NCI-H2029 treated with DMSO at 0.1 percent for 48 hours (cell line): ENCODE results near the gene SUMO3.

Experiments used
- DNase-seq: peaks from one replicate; lab custom pipeline; 2025; lab: John Stamatoyannopoulos, UW

SUMO3 gene

DNA sequence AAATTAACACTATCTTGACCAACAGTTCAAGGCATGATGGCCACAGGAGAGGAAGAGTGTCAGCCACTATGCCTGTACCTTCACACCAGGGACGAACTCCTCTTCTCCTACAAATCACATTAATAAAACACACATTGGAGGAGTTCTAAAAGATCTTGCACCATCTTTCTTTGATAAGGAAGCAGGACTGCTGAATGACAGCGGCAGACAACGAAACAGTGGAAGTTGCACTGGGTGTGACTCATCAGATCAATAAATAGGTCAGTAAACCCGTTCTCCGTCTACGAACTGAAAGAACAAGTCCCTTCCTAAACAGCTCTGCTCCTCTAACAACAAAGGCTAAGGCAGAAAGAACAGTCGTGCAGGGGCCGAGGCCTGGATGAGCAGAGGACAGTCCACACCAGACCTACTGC, 39.4 kb downstream of the SUMO3 start:
- no peak for DNase-seq

DNA sequence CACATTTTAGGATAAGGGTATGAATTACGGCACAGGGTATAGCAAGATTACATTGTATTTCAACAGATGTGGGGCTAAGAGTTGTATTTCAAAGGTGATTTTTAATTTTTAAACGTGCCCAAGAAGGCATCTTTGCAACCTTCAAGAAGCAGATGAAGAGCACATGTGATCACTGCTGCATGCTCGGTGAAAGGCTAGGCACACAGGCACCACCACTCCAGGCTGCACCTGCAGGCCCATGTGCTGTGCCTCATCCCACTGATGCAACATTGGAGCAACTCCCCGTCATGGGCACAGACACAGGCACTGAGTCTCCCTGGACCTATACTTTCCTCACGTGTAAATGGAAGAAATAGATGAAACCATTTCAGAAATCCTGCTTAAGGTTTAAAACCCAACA, 39.8 kb downstream of the SUMO3 start:
- DNase-seq, result no peak

DNA sequence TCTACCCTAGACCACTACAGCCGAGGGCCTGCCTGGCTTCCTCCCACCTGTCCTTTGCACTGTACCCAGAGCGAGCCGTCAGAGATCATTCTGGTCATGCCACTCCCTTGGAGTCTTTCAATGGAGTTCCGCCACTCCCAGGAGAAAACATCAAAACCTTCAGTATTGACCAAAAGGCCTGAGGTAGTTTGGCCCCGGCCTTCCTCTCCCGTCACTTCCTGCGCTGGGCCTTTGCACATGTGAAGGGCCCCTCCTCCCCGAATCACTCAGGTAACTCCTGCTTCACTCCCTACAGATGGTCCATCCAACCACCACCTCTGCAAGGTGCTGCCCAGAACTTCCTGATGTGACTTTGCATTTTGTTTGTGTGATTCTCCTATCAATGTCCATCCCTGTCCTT, 42.9 kb downstream of the SUMO3 start:
- DNase-seq, result no peak

- DNase-seq, result peak; percentile 84
Observed at GRCh38 chr21:44773291-44773932, 44.5 kb downstream of the SUMO3 start.

GRCh38 chr21:44771896-44772525, 45.9 kb downstream of the SUMO3 start:
- DNase-seq, result no peak

DNA sequence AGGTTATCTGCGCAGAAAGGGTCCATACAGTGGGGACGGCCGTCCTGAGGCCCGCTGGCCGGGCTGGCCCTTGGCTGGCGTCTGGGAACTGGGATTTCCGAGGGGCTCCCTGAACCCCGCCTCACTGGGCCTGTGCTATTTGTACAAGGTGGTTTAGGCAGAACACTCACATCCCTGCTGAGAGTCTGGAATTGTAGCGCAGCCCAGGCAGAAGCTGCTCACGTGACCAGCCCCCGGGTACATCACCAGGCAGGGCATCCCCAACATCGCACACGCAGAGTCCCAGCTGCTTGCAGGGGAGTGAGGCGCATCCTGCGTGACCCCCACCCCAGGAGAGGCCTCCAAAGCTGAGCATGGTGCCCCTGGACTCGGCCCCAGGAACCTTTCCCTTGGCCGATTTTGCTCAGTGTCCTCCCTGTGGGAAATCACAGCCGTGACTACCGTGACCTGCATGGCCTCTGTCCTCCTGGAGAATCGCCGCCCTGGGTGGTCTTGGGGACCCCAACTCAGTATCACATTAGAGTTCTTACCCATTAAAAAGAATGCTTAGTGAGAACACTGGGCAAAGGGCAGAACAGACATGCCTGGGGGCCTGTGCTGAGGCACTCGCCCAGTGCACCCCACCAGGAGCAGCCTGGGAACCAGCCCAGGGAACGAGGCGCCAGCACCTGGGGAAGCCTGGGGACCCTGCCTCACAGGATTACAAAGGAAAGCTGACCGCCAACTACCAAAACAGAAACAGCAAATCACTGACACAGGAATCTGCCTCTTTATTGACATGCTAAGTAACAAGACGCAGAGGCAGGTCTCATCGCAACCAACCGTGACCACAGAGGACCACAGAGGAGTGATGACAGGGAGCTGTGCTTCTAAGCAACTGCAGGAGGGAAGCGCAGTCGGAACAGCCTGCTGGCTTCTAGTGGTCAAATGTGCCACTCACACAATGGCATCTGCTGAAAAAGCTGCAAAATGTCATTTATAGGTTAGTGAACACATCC, 49.7 kb downstream of the SUMO3 start:
- no peak for DNase-seq

- no peak for DNase-seq
Observed at GRCh38 chr21:44766818-44767354, 51.0 kb downstream of the SUMO3 start.

DNA sequence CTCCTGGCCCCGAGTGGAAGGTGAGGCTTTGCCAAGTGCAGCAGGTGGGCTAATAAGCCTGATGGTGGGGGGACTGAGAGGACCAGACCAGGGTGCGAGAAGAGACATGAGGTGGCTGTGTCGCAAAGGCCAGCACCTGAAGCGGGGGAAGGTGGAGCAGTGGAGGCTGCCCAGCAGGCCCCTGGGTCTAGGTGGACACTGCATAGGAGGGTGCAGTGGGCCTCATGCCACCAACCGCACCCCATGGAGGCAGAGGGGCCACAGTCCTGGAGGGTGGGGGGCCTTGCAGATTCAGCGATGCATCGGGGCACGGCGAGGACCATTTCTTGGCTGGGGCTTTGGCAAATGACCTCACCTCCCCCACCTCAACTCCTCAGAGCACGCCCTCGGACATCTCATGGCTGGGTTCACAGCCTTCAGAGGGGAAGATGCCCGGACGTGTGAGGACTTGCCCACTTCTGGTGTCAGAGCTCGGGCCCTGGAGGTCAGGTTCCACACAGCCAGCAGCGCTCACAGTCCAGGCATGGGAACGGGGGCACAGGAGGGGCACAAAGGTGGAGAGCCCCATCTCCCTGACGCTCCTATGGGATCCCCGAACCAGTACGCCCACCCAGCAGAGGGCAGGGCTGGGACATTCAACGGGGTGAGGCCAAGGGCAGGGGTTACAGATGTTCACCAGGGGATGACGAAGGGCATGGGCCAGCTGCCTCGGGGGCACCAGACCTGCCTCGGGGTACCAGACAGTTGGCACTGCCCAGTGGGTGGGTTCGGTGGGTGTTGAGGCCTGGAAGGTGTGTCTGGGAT, 51.6 kb downstream of the SUMO3 start:
- DNase-seq, result no peak

- DNase-seq, result peak; percentile 27
Observed at GRCh38 chr21:44765231-44766013, 52.4 kb downstream of the SUMO3 start.

DNA sequence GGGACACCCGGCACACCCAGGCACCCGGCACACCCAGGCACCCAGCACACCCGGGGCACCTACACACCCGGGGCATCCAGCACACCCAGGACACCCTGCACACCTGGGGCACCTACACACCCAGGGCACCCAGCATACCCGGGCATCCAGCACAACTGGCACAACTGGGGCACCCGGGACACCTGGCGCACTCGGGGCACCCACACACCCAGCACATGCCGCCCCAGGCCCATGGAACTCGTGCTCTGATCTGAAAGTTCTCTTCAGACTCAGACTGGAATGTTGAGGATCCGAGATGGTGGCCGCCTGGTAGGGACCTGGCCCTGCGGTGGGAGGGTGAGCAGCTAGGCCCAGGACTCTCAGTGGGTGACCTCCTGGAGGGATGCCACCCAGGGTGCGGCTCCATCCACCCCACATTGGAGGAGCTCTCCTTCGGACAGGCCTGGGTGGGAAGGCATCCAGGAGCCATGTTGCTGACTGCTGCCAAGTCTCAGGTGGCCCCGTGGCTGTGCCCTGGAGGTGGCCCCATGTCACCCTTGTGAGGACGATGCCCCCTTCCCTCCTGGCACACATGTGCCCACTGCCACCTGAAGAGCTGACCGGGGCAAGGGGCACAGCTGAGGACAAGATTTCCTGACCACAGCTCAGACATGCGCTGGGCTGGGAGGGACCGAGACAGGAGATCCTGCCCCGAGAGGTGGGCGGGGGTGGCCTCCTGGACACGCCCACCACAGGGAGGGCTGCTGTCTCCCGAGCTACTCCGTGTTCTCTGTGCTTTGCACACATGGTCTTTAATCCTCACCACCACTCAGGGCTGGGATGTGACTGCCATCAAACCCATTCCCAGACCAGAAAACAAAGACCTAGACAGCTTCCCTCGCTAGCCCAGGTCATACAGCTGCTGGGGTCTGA, 53.3 kb downstream of the SUMO3 start:
- no peak for DNase-seq

- no peak for DNase-seq
Observed at GRCh38 chr21:44763451-44764318, 54.2 kb downstream of the SUMO3 start.

GRCh38 chr21:44763050-44763378, 54.8 kb downstream of the SUMO3 start:
- no peak for DNase-seq

DNA sequence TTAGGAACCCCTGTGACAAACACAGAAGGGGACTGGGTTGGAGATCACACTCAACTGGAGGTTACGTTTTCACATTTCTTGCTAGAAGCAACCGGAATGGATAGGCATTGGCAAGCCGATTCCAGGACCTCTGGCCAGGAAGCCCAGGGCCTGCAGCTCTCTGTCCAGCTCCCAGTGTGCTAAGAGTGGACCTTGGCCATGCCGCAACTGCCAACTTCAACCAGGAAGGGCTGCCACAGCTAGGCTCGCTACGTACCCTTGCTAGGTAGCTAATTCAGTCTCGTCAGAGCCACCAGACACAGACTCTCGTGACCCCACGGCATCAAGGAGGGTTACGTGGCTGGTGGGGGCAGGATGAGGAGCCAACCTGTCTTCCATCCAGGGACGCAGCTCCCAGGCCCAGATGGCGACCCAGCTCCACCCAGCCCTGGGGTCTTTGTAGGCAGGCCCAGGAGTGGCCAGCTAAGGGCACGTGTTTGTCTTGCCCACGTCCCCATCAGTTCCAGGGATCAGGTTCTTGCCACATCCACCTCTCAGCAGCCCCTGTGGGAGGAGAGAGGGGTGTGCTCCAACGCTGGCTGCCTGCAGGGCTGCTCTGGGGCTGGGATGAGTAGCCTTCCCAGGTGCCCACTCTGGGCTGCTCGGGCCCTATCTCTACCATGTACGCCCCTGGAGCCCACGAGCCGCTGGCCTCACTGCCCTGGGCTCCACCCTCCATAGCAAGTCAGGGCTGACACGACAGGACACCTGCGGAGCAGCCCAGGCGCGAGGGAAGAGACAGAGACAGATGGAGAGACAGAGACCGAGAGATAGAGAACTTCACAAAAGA, 55.4 kb downstream of the SUMO3 start:
- DNase-seq, result no peak

DNA sequence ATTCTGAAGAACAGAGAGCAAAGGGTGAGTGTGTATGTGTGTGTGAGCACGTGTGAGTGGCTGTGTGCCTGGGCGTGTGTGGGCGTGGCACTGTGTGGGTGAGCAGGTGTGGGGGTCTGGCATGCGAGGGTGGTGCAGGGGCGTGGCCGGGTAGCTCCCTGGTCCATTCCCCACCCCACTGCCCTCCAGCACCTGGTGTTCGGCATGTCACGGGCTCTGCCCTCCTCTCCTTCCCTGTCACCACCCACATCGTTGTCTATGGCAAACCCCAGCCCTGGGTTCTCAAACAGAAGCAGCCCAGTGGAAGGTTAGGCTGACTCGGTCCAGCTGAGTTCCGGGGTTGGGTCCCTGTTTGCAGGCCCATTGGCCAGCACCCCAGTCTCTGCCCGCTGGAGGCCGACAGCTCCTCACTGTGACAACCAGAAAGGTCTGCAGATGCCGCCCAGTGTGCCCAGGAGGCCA, 56.1 kb downstream of the SUMO3 start:
- no peak for DNase-seq

- no peak for DNase-seq
Observed at GRCh38 chr21:44761011-44761729, 56.7 kb downstream of the SUMO3 start.

DNA sequence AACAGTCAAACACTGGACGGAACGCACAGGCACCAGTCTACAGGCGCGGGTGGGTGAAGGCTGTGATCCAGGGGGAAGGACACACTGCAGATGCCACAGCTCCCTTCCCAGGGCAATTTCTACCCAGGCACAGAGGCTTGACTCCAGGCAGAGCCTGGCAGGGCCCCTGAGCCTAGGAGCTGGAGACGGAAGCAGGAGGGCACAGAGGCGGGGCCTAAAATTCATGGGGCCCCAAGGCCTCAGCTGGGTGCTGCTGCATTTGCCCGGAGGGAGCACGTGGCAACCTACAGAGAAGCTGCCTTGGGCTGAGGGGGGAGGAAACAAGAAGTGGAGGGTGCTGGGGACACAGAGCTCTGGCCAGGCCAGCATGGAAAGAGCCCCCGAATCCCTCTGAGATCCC, 57.5 kb downstream of the SUMO3 start:
- DNase-seq, result no peak

DNA sequence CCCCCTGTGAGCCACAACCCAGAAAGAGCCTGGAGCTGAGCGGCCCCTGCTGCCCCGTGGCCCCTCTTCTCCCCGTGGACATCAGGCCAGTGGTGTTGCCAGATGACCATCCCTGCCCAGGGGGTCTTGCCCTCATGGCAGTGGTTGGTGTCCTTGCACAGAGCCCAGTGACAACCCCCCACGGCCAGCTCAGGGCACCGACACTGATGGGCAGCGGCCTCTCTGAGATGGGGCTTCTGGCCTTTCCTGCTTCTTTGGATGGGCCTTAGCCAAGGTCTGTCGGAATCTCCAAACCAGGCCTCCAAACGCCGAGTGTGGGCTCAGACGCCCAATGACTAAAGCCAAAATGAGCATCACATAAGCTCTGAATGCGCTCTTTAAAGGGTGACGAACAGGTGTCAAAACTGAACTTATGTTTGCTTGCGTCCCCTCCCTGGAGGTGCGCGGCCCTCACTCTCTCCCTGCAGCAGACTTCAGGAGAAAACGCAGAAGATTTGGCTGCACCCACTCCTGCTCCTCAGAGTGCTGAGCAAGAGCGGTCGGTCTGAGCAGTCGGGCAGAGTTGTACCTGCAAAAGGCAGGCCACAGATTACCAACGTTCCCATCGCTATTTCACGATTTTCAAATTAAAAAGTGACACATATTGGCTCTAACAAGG, 58.1 kb downstream of the SUMO3 start:
- no peak for DNase-seq
